AML-193 (cell line): ENCODE results near the gene PARM1.
"Not testable (repeated sequence)": the region's sequence is repeated elsewhere in the genome, so short reads cannot be mapped to it uniquely, and the experiment has no call there.

ENCODE experiments used
- DNase-seq, 2 experiments: peaks; one replicate each; lab custom pipeline; 2025; lab: John Stamatoyannopoulos, UW

PARM1 gene

GRCh38 chr4:74983253-74983635 is 50.3 kb downstream of the PARM1 start:
- no peak for DNase-seq

- DNase-seq, result no peak
Measured at GRCh38 chr4:74990276-74990875, 57.5 kb downstream of the PARM1 start.

GRCh38 chr4:74994436-74994835 is 61.5 kb downstream of the PARM1 start:
- DNase-seq, result not testable (repeated sequence)

GRCh38 chr4:74996996-74997395 is 64.1 kb downstream of the PARM1 start:
- DNase-seq, result no peak

GRCh38 chr4:74997948-74998729 is 65.2 kb downstream of the PARM1 start:
- no peak for DNase-seq

GRCh38 chr4:74999714-75000309 is 66.9 kb downstream of the PARM1 start:
- DNase-seq, result no peak

DNA sequence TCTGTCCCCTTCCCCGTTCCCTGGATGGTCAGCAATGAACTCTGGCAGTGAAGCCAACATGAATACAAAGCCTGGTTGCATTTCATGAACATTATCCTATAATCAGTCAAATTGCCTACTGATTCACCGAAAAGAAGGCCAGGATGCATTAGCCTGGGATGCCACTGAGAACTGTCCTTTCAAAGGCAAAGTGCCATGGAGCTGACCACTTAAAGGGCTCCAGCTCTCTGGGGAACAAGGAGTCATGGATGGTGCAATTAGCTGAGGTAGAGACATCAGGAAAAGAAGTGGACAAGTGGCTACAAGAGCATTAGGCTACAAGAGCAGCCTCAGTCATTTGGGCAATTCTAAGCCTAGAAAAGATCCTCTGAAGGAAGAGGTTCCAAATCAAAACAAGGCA is 69.0 kb downstream of the PARM1 start:
- DNase-seq, result no peak

DNA sequence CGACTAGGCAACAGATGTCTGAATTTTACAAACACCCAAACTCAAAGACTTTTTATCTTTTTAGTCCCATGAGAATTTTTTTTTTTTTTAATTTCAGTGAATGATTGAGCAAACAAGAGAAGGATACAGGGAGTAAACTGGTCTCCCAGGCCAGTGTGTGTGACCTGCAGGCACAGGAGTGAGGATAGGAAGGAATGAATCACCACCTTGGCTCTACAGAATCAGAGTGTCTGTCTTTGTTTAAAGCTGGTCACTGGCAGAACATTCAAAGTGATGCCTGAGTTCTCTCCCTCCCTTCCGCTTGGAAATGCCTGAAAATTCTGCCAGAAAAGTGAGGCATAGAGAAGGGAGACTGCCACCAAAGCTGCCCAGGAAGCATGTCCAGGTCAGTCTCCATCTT is 69.5 kb downstream of the PARM1 start:
- DNase-seq, result no peak

DNA sequence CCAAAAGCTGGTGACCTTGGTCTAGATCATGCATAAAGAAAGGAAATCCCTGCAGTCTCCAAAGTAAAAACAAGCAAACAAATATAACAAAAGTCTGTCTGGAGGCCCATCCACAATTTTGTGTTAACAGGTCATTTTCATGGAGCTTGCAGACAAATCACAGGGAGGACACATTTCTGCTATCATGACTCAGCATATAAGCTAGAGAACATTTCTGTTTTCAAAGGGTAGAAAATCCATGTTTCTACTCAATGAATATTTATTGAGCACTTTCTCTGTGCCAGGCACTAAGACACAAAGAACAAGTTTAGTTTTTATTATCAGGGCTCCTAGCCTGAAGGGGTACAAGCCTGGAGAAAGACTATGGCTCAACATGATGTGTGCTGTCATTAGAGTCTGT is 71.1 kb downstream of the PARM1 start:
- DNase-seq, result no peak

GRCh38 chr4:75004755-75005668 is 72.1 kb downstream of the PARM1 start:
- DNase-seq, result no peak

GRCh38 chr4:75005727-75006126 is 72.8 kb downstream of the PARM1 start:
- DNase-seq, result no peak

GRCh38 chr4:75007891-75008290 is 75.0 kb downstream of the PARM1 start:
- DNase-seq, result no peak

DNA sequence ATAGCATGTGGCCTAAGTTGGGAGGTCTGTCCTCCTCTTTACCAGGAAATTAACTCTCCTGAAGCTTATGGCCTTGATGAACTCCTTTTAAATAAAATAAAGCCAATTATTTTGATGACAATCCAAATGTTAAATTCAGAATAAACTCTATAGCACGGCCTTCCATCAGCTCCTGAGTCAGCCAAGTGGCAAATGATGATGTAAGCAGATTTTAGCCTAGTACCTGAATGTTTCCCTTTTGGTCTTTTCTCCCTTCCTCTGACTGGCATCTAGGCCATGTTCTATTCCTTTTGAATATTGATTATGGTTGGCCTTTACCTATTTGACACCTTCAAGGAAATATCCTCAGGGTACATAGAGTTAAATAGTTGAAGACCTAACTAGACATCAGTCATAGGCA is 76.2 kb downstream of the PARM1 start:
- DNase-seq, result no peak

GRCh38 chr4:75011131-75011795 is 78.3 kb downstream of the PARM1 start:
- DNase-seq, result no peak

- DNase-seq, result no peak
Measured at GRCh38 chr4:75015627-75016026, 82.7 kb downstream of the PARM1 start.

GRCh38 chr4:75016472-75016871 is 83.6 kb downstream of the PARM1 start:
- no peak for DNase-seq

- DNase-seq, result no peak
Measured at GRCh38 chr4:75018811-75019479, 86.0 kb downstream of the PARM1 start.

GRCh38 chr4:75025431-75025830 is 92.5 kb downstream of the PARM1 start:
- no peak for DNase-seq

GRCh38 chr4:75028196-75028854 is 95.4 kb downstream of the PARM1 start:
- no peak for DNase-seq

DNA sequence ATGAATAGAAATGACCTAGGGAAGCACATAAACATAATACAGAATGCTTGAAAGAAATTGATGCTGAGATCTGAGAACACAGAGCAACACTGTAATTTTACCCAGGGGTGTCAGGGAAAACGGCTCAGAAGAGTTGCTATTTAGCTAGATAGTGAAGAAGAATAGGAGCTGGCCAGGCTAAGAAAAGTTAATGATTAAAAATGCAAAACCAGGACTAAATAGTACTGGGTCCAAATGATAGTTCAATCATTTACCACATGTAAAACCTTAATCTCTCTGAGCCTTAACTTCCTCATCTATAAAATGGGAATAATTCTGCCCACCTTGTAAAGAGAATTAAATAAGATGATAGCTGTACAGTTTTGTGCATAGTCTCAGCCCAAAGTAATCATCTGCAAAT is 97.1 kb downstream of the PARM1 start:
- DNase-seq, result no peak
